ENCODE measurements around the gene PTPRA.

- no peak for TF ChIP-seq YY1 (IDR thresholded peaks at IDR 0.05; ENCODE audit: insufficient read depth, insufficient read length)
- no peak for TF ChIP-seq ZNF274 (IDR thresholded peaks at IDR 0.05; ENCODE audit: low read depth, low read length)
- no peak for TF ChIP-seq SUZ12 (IDR thresholded peaks at IDR 0.05; ENCODE audit: extremely low read depth, insufficient read depth, insufficient read length)
These were observed 168.7 kb downstream of the PTPRA start for GRCh38 chr20:3041854-3042409.

All from NT2/D1 (cell line).